Sigmoid colon (tissue), 4 donors: ENCODE measurements around the gene ENTR1.

ENCODE experiments used
- EP300 ChIP-seq, 4 donors: sonication (generic); formaldehyde crosslinking; IDR thresholded peaks; one replicate each; pipeline ENCODE4 v1.6.1; 2017; ENCODE audit warnings: antibody characterized with exemption in 4 of 4
- POLR2A ChIP-seq, 2 donors: fragments of 450-650 bp; IDR thresholded peaks; one replicate each; pipeline ENCODE4 v1.6.1; 2016; ENCODE audit warnings: antibody characterized with exemption in 2 of 2, mild to moderate bottlenecking in 2 of 2, moderate library complexity in 2 of 2
- POLR2AphosphoS5 ChIP-seq, 4 donors: sonication (generic); formaldehyde crosslinking; IDR thresholded peaks; one replicate each; pipeline ENCODE4 v1.6.1; 2017; ENCODE audit warnings: antibody characterized with exemption in 4 of 4
- TF ChIP-seq, protein P1 (sequence below), 4 experiments: fragments of 450-650 bp in 3 of 4; fragments of 200-600 bp in 1 of 4; IDR thresholded peaks; one replicate each; pipeline ENCODE4 v1.5.1; 2016 to 2019; ENCODE audit warnings: antibody characterized with exemption in 4 of 4, mild to moderate bottlenecking in 3 of 4, moderate library complexity in 2 of 4

DNA sequence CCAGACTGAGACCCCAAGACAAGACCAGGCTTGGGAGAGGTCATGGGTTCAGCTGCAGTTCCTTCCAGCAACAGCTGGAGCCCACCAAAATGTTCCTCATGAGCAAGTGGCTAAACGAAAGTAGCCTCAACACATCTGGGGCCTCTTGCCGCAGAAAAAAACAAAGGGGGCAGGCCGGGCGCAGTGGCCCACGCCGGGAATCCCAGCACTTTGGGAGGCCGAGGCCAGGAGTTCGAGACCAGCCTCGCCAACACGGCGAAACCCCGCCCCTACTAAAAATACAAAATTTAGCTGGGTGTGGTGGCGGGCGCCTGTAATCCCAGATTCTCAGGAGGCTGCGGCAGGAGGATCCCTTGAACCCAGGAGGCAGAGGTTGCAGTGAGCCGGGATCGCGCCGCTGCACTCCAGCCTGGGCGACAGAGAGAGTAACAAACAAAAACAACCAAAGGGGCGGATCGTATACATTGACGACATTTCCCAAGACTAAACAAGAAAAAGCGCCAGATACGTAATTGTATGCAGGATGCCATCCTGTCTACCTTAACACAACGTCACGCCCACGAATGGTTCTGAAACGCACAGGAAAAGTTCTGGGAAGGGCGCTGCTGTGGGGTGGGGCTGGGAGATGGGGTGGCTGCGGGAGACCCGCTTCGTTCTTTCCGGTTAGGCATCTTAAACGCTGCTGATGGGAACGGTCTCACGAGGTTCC is 27.6 kb upstream of the ENTR1 start:
- TF ChIP-seq POLR2AphosphoS5 (IDR thresholded peaks at IDR 0.05) (no peak), EP300 (IDR thresholded peaks at IDR 0.05) (no peak), POLR2A (IDR thresholded peaks at IDR 0.05) (no peak)
- TF ChIP-seq, protein P1, sequence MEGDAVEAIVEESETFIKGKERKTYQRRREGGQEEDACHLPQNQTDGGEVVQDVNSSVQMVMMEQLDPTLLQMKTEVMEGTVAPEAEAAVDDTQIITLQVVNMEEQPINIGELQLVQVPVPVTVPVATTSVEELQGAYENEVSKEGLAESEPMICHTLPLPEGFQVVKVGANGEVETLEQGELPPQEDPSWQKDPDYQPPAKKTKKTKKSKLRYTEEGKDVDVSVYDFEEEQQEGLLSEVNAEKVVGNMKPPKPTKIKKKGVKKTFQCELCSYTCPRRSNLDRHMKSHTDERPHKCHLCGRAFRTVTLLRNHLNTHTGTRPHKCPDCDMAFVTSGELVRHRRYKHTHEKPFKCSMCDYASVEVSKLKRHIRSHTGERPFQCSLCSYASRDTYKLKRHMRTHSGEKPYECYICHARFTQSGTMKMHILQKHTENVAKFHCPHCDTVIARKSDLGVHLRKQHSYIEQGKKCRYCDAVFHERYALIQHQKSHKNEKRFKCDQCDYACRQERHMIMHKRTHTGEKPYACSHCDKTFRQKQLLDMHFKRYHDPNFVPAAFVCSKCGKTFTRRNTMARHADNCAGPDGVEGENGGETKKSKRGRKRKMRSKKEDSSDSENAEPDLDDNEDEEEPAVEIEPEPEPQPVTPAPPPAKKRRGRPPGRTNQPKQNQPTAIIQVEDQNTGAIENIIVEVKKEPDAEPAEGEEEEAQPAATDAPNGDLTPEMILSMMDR (IDR thresholded peaks at IDR 0.05), result no peak
